ENCODE data around the gene ERAS. TPM values are rescaled to one million over a fixed set of nuclear protein-coding genes. Genes with fewer than 3 reads are reported as not detected.

Gene ERAS
- total RNA-seq, 4 donors from 2014 or later = not detected

- Histone ChIP-seq H3K27me3 (no peaks in the 10 kb centered on the region), H3K4me3 (no peak overlapping the region), H3K27ac (no peak overlapping the region), H3K36me3 (no peaks in the 10 kb centered on the region), H3K4me1 (no peaks in the 10 kb centered on the region), H3K9me3 (no peaks in the 10 kb centered on the region)
- no peak for DNase-seq
- no peak for TF ChIP-seq CTCF (IDR thresholded peaks at IDR 0.05)
- no peak for TF ChIP-seq POLR2A (IDR thresholded peaks at IDR 0.05)
Measured at GRCh38 chrX:48792219-48792618, 34.1 kb upstream of the ERAS start.

GRCh38 chrX:48793935-48794334 is 32.4 kb upstream of the ERAS start:
- H3K4me3 ChIP-seq = no peak overlapping the region
- H3K27ac ChIP-seq = no peak overlapping the region
- TF ChIP-seq CTCF (IDR thresholded peaks at IDR 0.05) (no peak), POLR2A (IDR thresholded peaks at IDR 0.05) (no peak)
- H3K4me1 ChIP-seq = no peaks in the 10 kb centered on the region
- H3K36me3 ChIP-seq = no peaks in the 10 kb centered on the region
- no peaks in the 10 kb centered on the region for H3K27me3 ChIP-seq
- no peaks in the 10 kb centered on the region for H3K9me3 ChIP-seq
- DNase-seq = no peak

- TF ChIP-seq POLR2A (IDR thresholded peaks at IDR 0.05) = no peak
- TF ChIP-seq CTCF (IDR thresholded peaks at IDR 0.05) = no peak
- Histone ChIP-seq H3K36me3 (no peaks in the 10 kb centered on the region), H3K27me3 (no peaks in the 10 kb centered on the region), H3K4me3 (no peak overlapping the region), H3K4me1 (no peaks in the 10 kb centered on the region), H3K9me3 (no peaks in the 10 kb centered on the region), H3K27ac (no peak overlapping the region)
- no peak for DNase-seq
Measured at GRCh38 chrX:48794340-48794910, 31.9 kb upstream of the ERAS start.

- no peaks in the 10 kb centered on the region for H3K27me3 ChIP-seq
- H3K9me3 ChIP-seq = no peaks in the 10 kb centered on the region
- no peak overlapping the region for H3K27ac ChIP-seq
- no peak for DNase-seq
- H3K4me1 ChIP-seq = no peaks in the 10 kb centered on the region
- H3K36me3 ChIP-seq = no peaks in the 10 kb centered on the region
- TF ChIP-seq CTCF (IDR thresholded peaks at IDR 0.05) = no peak
- no peak for TF ChIP-seq POLR2A (IDR thresholded peaks at IDR 0.05)
- H3K4me3 ChIP-seq = no peak overlapping the region
Measured at GRCh38 chrX:48794911-48795515, 31.3 kb upstream of the ERAS start.

- TF ChIP-seq CTCF (IDR thresholded peaks at IDR 0.05) (no peak), POLR2A (IDR thresholded peaks at IDR 0.05) (no peak)
- no peaks in the 10 kb centered on the region for H3K9me3 ChIP-seq
- no peak overlapping the region for H3K27ac ChIP-seq
- no peaks in the 10 kb centered on the region for H3K36me3 ChIP-seq
- no peaks in the 10 kb centered on the region for H3K27me3 ChIP-seq
- no peak for DNase-seq
- H3K4me3 ChIP-seq = no peak overlapping the region
- no peaks in the 10 kb centered on the region for H3K4me1 ChIP-seq
Measured at GRCh38 chrX:48798318-48798717, 28.0 kb upstream of the ERAS start.

All from Peyer's patch (tissue), 4 donors.